Omental fat pad (tissue), 4 donors: ENCODE measurements around the gene CCDC85B. TPM values are rescaled to one million over a fixed set of nuclear protein-coding genes. Genes with fewer than 3 reads are reported as not detected.

Experiments used
- ATAC-seq: fragments of 150-250 bp; one replicate; pipeline ENCODE4 v1.9.1; 2016; ENCODE audit warnings: mild to moderate bottlenecking, moderate library complexity; ENCODE audit not compliant: low FRiP score
- DNase-seq: peaks from one replicate; pipeline ENCODE4 v3.0.0-alpha.2; 2019; ENCODE audit warnings: low spot score
- total RNA-seq, 4 donors: library from RNA; depleted of rRNA; stranded (reverse); fragments of >200 nt; gene quantifications; one replicate each; pipeline ENCODE4 v1.1.0, GENCODE V29; 2016
- TF ChIP-seq, protein P1 (sequence below), 3 donors: fragments of 450-650 bp; IDR thresholded peaks; one replicate each; pipeline ENCODE4 v1.5.1; 2016 to 2017; ENCODE audit warnings: antibody characterized with exemption in 3 of 3, mild to moderate bottlenecking in 3 of 3, moderate library complexity in 2 of 3

Gene CCDC85B
- total RNA-seq, 4 donors from 2014 or later, result 40.2 to 85.9 (median 59.4) TPM

DNA sequence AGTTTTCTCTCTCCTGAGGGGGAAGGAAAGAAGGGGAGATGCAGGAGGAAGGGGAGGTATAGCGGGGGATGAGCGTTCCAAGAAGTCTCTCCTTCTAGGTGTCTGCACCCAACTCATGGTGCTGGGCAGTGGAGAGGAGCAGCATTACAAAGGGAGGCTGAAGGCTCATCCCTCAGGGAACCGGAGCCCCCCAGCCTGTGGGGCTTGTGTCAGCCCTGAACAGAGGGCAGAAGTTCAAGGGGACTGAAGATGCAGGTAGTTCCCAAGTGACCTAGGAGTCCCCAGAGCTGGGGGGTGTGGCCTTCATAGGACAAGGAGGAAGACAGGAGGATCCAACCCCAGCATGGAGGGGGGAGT lies 26.6 kb downstream of the CCDC85B start:
- TF ChIP-seq, protein P1, sequence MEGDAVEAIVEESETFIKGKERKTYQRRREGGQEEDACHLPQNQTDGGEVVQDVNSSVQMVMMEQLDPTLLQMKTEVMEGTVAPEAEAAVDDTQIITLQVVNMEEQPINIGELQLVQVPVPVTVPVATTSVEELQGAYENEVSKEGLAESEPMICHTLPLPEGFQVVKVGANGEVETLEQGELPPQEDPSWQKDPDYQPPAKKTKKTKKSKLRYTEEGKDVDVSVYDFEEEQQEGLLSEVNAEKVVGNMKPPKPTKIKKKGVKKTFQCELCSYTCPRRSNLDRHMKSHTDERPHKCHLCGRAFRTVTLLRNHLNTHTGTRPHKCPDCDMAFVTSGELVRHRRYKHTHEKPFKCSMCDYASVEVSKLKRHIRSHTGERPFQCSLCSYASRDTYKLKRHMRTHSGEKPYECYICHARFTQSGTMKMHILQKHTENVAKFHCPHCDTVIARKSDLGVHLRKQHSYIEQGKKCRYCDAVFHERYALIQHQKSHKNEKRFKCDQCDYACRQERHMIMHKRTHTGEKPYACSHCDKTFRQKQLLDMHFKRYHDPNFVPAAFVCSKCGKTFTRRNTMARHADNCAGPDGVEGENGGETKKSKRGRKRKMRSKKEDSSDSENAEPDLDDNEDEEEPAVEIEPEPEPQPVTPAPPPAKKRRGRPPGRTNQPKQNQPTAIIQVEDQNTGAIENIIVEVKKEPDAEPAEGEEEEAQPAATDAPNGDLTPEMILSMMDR (IDR thresholded peaks at IDR 0.05), result no peak
- DNase-seq (no peak), ATAC-seq (no peak)

DNA sequence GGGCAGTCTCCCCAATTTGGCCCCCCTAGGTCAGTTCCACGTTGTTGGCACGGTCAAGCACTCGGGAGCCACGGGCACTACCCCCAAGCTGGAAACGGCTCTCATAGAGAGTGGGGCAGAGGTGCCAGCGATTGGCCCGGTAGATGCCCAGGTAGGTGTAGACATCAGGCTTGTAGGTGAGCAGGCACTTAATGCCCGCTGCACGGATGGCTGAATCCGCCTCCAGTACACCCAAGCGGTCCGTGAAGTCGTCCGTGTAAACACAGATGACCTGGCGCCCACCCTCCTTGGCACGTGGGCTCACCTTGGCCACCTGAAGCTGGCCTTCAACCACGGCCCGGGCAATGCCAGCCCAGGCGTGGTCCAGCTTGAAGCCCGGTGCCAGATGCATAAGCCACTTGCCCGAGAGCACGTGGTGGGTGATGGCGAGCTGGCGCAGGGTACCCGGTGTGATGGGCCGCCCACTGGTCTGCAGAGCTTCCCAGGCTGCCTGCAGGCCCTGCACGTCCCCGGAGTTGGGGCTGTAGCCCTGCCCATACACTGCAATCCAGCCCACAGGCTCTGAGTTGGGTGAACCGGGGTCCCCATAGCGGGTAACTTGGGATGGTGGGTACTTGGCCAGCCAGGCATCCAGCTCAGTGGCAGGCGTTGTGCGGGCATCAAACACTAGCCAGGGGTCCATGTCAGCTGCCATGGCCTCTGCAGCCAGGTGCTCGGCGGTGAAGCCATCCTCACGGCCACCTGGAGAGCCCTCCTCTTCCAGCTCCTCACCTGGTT lies 27.1 kb downstream of the CCDC85B start:
- DNase-seq, result no peak
- TF ChIP-seq, protein P1 (IDR thresholded peaks at IDR 0.05), result no peak
- no peak for ATAC-seq

DNA sequence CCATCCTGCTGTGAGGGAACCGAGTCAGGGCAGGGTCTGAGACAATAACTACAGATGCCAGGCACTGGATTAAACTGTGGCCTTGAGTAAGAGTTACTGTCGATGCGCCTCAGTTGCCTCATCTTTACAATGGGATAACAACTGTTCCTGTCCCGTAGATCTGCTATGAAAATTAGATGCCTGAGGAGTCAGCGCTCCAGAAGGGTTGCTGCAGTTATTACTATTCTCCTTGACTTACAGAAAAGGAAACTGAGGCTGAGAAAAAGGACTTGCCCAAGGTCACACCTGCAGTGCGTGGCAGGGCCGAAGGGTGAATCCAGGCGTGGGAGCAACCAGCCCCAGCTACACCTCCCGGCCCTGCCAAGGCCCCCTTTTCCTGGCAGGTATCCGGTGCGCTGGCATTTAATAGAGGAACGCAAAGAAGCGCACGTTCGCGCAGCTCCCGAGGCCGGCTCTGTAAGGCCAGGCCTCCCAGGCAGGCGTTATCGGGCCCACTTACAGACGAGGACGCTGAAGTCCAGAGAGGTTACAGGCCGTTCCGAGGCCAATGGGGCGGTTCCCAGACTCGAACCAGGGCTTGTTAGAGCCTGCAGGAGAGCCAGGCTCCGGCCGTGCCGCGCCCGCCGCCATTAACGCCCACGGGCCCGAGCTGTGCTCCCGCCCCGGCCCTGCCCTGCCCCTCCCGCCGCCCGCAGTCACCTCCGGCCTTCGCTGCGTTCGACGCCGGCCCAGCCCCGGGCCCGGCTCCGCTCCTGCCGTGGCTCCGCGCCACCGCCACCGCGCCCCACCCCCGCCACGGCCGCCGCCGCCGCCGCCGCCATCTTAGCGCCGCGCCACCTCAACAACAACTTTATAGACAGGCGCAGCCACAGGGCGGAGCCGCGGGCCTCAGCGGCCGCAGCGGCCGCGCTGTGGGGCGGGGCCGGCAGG lies 28.0 kb downstream of the CCDC85B start, which contains the start of gene C11orf68:
Gene C11orf68 (minus strand): TSS at position 852 of the 930 bp plus-strand sequence. CDS start 31 bp downstream, at position 821.
- DNase-seq, result no peak
- TF ChIP-seq, protein P1 (IDR thresholded peaks at IDR 0.05), result no peak
- no peak for ATAC-seq

DNA sequence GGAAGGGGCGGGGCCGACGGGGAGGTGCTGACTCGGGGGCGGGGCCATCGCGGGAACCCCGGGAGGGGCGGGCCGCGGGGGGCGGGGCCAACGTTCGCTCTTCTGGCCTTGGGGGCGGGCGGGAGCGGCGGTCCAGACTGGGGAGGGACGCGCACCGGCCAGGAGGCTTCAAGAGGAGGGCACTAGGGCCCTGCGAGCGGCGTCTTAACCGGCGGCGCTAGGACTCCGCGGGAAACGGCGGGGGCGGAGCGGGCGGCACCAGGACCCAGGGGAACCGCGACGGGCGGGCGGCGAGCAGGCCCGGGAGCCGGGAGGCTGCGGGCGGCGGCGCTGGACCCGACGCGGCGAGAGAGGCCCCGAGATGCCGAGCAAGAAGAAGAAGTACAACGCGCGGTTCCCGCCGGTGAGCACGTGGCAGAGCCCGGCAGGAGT lies 28.7 kb downstream of the CCDC85B start, which contains the start of gene DRAP1:
Gene DRAP1 (plus strand): TSS at position 286 of the 432 bp plus-strand sequence. CDS start 76 bp downstream, at position 362.
- DNase-seq, result peak; percentile 89
- TF ChIP-seq, protein P1 (IDR thresholded peaks at IDR 0.05), result no peak
- peak; percentile 90 for ATAC-seq

DNA sequence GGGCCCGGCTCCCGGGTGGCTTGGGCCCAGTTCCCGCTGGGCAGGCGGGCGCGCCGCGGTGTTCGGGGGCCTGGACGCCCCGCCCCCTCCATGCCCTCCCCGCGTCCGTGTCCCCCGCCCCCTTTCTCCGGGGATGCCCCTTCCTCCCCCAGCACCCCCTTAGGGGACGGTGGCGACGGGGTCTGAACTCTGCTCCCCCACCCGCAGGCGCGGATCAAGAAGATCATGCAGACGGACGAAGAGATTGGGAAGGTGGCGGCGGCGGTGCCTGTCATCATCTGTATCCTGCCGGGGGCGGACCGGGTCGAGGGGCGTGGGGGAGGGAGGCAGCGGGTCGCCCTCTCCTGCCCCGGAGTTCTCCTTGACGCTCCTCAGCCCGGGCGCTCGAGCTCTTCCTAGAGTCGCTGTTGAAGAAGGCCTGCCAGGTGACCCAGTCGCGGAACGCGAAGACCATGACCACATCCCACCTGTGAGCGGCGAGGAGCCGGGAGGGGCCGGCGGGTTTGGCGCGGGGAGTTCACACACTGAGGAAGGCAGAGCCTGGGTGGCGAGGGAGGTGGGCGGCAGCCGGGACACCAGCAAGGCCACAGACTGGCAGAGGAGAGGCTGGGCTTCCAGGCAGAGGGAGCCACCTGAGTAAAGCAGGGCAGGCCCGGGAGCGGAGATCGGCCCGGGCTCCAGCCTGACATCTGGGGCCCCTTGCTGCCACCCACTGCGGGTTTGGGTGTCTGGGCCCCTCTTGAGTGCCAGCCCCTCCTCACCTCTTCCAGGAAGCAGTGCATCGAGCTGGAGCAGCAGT lies 29.3 kb downstream of the CCDC85B start:
- TF ChIP-seq, protein P1 (IDR thresholded peaks at IDR 0.05), result no peak
- DNase-seq, result no peak
- peak; percentile 11 for ATAC-seq

DNA sequence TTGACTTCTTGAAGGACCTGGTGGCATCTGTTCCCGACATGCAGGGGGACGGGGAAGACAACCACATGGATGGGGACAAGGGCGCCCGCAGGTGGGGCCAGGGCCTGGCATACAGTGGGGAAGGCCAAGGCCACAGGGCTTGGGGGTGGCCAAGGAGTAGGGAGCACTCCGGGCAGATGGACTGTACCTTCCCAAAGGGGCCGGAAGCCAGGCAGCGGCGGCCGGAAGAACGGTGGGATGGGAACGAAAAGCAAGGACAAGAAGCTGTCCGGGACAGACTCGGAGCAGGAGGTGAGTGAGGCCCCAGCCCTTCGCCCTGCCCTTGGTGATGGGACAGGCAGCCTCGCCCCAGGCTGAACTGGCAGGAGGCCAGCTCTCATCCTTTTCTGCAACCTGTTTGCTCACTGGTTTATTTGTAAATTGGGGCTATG lies 29.9 kb downstream of the CCDC85B start:
- TF ChIP-seq, protein P1 (IDR thresholded peaks at IDR 0.05), result no peak
- DNase-seq (no peak), ATAC-seq (no peak)
